A549 (cell line): ENCODE data around the gene UNC5B.

Experiments used
- EHMT2 ChIP-seq: fragments of 200-600 bp; sonication (generic); IDR thresholded peaks from 2 replicates; pipeline ENCODE4 v1.6.1; 2016; ENCODE audit warnings: antibody characterized with exemption, low read depth, mild to moderate bottlenecking, moderate library complexity
- FOSL2 ChIP-seq, 2 experiments: fragments of 450-650 bp in 1 of 2; fragments of >200 bp in 1 of 2; sonication (Bioruptor Twin) in 1 of 2; formaldehyde crosslinking; IDR thresholded peaks; 2 replicates each; pipeline versions ENCODE4 v1.5.0 to v1.6.1; 2016 to 2020; ENCODE audit warnings: mild to moderate bottlenecking in 1 of 2, moderate library complexity in 1 of 2
- JUNB ChIP-seq: fragments of >200 bp; sonication (Bioruptor Twin); formaldehyde crosslinking; IDR thresholded peaks from 2 replicates; pipeline ENCODE4 v1.6.1; 2016

DNA sequence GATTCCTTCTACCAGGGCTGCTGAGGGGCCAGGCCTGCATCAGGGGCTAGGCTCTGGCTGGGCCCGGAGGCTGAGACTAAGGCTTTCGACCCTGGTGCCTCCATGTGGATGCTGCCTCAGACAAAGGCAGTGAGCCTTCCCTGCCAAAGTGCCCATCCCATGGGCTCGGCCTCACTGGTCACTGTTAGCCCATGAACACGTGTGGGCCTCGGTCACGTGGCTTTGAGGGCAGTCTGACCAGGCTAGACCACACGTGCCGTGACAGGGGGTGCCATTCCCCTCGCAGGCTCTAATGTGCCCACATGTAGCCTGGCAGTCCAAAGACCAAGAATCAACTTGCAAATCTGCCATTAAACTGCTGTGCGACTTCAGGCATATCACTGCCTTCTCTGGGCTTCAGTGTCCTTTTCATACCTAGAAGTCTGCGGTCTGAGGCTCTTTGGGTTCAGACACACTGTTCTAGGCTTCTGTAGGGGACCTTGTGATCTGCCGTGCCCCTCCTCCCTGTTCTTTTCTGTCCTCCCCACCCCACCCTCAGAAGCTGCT lies 89.1 kb downstream of the UNC5B start:
- TF ChIP-seq EHMT2 = no peak
- TF ChIP-seq FOSL2 (IDR thresholded peaks at IDR 0.05) = no peak
- TF ChIP-seq FOSL2 (CRISPR knock-in tag; IDR thresholded peaks at IDR 0.05) = no peak
- no peak for TF ChIP-seq JUNB
